ENCODE data around the gene FHL2.
A peak's percentile ranks its signal among the peaks of the same experiment; 100 is the strongest.

Gene FHL2

DNA sequence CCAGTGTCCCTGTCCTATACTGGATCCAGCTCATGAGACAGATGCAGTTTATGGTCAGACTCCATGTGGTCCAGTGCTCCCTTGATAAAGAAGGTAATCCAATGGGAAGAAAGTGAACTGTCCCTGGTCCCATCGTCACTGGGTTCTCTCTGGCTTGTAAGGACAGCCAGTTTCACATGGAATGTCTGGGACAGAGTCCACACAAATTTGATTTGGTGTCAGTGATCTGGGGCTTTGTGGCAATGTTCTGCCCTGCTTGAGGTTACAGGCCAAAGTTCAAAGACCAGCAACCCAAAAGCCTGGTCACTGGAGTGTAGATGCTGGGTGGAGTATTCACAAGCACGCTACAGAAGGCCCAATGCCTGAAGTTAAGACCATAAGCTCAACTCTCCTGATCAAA lies 22.2 kb upstream of the FHL2 start:
- DNase-seq, result no peak

- no peak for DNase-seq
These were observed 19.7 kb upstream of the FHL2 start for GRCh38 chr2:105418522-105418921.

GRCh38 chr2:105417857-105418436 lies 19.1 kb upstream of the FHL2 start:
- no peak for DNase-seq

DNA sequence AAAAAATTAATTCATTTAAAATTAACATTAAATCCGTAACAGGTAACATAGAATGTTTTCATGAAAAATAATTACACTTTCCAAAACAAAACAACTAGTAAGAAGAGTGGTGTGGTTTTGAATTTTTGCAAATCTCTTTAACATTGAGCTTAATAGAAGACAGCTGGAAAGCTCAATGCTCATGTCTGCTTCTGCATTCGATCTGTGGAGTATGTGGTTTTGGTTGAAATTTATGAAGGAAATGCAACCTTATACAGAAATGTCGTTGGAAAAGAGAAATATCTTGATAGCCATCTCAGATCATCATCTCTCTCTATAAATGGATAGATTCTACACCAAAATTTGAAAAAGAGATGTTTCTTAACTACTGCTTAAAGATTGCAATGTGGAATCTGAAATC lies 17.3 kb upstream of the FHL2 start:
- no peak for DNase-seq

- DNase-seq, result no peak
These were observed 16.2 kb upstream of the FHL2 start for GRCh38 chr2:105415007-105415406.

DNA sequence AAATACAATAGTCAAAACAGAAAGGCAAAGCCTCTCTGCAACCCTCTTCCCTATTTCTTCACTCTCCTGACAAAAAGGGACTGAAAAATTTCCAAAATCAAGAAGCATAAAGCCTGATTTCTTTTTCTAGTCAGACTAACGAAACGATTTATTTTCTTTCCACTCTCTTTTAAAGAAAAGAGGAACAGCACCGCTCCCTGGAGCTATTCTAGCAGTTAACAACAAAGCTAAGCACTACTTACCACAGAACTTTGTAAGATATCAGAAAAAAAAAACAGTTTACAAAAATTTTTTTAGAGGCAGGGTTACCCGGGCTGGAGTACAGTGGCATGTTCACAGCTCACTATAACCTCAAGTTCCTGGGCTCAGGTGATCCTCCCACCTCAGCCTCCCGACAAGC lies 14.4 kb upstream of the FHL2 start:
- DNase-seq, result no peak

DNA sequence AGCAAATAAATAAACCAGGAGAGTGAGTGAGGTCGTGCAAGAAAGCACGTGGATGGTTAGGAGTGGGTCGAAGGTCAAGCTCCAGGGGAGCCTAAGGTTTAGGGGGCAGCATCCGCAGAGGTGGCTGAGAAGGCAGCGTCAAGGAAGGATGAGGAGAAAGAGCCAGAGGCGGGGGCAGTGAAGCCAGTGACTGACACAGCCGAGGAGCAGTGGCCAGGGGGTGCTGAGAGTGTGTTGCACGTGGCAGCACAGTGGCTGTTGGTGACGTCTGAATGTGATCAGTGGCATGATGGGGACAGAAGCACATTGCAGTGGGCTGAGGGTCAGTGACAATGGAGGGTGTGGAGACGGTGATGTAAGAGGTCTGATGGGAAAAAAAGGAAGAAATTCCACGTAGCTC lies 13.7 kb upstream of the FHL2 start:
- no peak for DNase-seq

DNA sequence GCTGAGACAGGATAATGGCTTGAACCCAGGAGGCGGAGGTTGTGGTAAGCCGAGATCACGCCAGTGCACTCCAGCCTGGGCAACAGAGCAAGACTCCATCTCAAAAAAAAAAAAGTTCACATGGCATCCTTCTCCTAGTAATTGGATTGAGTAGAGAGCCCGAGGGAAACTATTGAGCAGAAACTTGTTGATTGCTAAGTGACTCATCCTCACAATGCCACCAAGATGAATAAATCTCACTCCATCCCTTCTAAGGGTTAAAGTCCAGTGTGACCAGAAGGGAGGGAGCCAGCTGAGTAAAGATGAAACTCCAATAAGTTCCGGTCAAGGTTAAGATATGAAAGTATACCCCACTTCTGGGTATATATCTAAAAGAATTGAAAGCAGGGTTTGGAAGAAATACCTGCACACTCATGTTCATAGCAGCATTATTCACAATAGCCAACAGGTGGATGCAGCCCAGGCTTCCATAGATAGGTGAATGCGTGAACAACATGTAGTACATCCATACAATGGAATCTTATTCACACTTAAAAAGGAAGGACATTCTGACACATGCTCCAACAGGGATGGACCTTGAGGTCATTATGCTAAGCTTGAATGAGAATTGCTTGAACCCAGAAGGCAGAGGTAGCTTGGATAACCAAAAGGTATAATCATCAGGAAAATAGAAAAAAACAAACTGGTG lies 13.0 kb upstream of the FHL2 start:
- DNase-seq, result no peak

DNA sequence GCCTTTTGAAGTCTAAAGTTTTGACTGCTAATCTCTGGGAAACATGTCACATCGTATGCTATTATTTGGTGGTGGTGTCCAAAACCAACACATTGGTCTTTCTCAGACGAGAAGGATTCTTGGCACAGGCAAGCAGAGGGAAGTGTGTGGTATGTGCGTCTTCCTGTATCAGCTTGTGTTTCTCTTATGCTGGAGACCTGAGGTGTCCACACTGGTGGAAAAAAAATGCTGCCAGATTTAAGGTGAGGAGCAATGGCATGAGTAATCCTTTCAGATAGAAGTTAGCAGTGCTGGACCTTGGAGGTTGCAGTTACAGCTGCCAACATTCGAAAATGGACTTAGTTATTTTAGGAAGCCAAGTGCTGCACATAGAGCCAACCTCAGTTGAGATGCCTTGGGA lies 11.7 kb upstream of the FHL2 start:
- no peak for DNase-seq

GRCh38 chr2:105409717-105410116 lies 10.9 kb upstream of the FHL2 start:
- DNase-seq, result no peak

- no peak for DNase-seq
These were observed 9.3 kb upstream of the FHL2 start for GRCh38 chr2:105407946-105408743.

DNA sequence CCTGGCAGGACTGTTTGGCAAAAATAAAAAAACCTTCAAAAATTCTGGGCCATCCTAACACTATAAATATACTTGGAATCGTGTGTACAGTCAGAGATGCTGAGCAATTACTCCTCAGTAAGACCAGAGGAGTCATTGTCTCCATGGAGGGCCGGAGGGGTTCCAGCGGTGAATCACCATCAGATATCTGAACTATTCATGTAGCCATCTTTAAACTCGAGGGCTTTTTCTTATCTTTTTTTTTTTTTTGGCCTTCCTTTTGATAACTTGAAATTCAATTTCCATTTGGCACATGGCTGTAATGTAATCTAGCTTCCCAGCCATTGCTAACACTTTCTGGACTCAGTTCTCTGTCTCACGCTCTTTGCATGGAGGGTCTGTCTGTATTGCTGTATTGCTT lies 7.4 kb upstream of the FHL2 start:
- no peak for DNase-seq

- no peak for DNase-seq
These were observed 6.4 kb upstream of the FHL2 start for GRCh38 chr2:105405291-105405690.

DNA sequence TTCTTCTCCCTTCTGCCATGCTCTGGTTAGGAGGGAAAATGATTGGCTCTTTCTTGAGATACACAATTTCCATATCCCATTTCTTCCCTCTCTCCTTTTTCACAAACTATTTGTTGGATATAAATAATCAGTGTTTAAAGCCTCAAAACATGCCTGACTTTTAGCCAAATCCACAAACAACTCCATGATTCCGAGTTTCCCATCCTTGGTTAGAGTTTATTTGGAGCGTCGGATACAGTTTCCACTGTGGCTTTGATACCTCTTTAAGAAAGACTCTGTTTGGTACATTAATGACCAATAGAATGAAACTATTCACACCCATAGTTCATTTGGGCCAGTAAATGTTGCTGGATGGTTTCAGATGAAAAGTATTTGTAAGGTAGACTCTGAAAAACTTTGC lies 5.9 kb upstream of the FHL2 start:
- DNase-seq, result no peak

GRCh38 chr2:105403783-105404698 lies 5.2 kb upstream of the FHL2 start:
- DNase-seq, result peak; percentile 48

DNA sequence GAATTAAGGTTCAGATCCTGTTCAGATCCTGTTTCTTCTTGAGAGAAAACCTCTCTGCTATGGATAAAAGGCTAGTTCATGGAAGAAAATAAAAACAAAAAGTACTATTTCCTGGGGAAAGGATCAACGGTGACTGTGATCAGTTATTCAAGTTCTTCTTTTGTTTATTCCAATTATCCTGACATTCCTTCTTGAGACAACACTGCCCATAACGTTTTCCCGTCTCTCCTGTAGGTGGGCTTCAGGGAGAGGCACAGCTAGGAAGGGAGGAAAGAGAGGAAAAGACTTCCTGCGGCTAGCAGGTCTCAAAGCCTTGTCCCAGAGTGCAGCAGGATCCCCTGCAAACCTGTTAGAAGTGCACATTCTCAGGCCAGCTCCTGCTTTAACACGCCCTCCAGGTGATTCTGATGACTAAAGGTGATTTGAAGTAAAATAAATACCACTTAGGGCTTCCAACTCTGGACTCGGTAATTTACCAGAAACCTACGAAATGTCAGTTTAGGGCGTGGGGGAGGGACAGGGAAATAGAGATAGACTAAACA lies 4.5 kb upstream of the FHL2 start:
- DNase-seq, result no peak

DNA sequence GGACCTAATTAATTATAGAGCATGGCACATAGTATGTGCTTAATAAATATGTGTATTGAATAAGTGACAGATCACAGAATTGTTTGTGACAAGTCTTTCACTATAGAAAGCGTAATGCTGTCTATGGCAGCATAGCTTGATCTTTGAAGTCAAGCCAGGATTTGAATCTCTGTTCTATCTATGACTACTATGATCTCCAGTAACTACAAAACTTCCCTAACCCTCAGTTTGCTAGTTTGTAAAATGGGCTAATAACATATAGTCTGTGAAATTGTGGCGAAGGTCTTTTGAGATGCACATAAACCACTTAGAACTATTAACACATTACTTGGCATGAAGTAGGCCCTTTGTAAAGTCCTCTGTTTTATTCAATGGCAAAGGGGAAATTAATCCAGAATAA lies 4.0 kb upstream of the FHL2 start:
- no peak for DNase-seq

GRCh38 chr2:105401867-105402266 lies 3.0 kb upstream of the FHL2 start:
- DNase-seq, result no peak

DNA sequence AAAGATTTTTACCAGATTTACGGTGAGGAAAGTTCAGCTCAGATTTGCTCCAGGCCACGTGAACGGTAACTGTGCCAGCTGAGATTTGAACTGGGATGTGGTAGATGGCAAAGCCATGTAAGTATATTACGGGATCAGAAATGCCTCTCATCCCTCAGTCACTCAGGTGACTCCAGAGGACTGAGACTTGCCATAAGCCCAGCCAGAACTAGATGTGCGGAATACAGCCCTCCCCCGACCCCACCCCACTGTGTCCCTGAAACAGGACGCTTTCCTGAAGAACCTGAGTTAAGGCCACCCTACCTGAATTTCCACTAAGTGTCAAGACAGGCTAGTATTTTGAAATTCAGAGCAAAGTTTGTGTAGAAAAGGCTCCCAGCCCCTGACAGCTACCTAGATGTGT lies 1.3 kb upstream of the FHL2 start:
- DNase-seq, result no peak

GRCh38 chr2:105399207-105399861 lies 483 bp upstream of the FHL2 start:
- no peak for DNase-seq

DNA sequence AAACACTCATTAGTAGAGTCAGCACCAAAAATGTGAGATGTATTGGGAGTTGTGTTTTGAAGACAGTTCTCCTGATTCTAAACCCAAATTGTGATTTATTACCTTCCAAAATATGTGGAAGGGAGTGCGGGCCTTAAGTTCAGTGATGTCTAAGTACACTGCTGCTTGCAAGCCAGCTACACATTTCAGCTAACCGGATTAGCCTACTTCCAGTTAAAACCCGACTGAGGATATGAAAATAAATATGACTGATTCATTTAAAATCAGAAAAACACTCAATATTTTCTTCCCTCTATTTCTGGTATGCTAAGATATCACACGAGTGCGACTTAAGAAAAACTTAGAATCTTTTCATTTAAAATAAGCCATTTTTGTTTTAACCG lies 907 bp downstream of the FHL2 start:
- DNase-seq, result peak; percentile 82

- DNase-seq, result peak; percentile 27
These were observed 1.7 kb downstream of the FHL2 start for GRCh38 chr2:105397025-105397722.
